HG03378 (cell line): Measurements from ENCODE around the gene IQCE.

ENCODE experiments used
- ATAC-seq: cut with Tn5 transposase; IDR thresholded peaks from one replicate; pipeline ENCODE4 v1.9.1; 2021; ENCODE audit warnings: mild to moderate bottlenecking, moderate library complexity; ENCODE audit not compliant: unreplicated experiment

IQCE gene

DNA sequence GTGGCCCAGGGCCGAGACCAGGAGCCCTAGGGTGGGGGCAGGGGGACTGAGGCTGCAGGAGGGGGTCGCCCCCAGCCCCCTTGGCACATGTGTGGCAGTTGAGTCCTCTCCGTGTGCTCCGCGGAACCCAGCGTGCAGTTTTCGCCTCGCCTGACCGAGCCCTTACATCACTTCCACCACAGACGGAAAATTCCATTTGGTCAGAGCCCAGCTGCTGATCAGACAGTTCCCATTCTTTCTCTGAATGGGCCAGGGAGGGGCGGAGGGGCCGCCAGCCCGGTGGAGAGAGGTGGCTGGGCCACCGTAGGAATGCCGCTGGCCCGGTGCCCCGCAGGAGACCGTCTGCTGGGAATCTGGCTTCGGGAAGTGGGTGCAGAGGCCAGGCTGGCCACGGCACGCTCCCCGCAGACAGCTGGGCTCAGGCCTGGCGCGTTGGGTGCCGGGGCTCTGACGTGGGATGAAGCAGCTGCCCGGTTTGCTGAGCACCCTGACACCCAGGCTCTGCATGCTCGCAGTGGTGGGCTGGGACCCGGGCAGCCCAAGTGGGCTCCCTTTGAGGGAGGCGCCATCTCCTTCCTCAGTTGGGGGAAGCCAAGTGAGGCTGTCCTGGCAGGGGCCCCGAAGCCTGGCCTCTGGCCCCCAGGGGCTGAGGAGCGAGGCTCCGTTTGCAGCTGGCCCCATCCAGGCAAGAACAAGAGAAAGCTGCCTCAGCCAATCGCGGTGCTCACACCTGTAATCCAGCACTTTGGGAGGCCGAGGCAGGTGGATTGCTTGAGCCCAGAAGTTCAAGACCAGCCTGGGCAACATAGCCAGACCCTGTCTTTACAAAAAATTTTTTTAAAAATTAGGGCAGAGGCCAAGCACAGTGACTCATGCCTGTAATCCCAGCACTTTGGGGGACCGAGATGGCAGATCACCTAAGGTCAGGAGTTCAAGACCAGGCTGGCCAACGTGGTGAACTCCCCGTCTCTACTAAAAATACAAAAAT is 82.9 kb downstream of the IQCE start:
- ATAC-seq: no peak

DNA sequence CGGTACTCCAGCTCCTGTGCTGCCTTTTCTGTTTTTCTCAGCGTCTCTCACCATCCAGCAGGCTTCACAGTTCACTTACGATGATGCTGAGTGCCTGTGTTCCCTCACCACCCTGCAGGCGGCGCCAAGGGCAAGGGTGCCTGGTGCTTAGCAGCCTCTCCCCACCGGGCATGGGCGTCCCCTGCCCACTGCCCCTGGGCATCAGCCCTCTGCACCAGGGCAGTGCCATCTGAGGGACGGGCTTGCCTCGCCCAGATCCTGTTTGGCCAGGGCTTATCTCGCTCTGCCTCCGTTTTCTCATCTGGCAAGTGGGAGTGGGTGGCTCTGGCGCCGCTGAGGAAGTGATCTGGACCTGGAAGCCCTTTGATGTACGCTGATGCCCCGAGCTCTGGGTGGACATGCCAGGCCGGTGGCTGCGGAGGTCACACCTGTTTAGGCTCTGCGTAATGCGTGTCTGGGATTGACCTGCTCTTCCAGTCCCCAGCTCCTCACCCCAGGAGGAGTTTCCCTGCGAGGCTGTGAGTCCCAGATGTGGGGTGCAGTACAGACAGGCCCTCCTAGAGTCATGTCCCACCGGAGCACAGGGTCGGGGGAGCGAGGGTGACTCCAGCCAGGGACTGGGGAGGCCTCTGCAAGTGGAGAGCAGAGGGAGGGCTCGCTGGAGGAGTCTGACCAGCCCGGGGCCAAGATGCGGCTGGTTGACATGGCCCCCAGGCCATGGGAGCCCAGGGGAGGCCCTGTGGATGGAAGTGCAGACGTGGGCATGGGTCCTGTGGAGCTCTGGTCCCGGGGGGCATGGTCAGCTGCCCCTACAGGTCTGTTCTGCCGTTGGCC is 84.8 kb downstream of the IQCE start:
- no peak for ATAC-seq

DNA sequence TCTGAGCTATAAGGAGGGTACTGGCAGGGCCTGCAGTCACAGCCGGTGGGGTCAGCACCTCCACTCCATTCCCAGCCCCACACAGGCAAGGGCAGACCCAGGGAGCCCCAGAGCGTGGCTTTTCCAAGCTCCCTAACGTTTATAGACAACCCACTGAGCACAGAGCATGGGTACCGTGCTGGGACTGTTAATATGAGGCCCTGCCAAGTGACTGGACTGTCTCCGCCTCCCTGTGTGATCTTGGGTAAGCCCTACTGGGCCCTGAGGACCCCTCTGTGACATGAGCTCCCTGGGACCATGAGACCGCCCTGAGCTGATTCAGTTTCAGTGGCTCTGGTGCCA is 85.4 kb downstream of the IQCE start:
- ATAC-seq: no peak

DNA sequence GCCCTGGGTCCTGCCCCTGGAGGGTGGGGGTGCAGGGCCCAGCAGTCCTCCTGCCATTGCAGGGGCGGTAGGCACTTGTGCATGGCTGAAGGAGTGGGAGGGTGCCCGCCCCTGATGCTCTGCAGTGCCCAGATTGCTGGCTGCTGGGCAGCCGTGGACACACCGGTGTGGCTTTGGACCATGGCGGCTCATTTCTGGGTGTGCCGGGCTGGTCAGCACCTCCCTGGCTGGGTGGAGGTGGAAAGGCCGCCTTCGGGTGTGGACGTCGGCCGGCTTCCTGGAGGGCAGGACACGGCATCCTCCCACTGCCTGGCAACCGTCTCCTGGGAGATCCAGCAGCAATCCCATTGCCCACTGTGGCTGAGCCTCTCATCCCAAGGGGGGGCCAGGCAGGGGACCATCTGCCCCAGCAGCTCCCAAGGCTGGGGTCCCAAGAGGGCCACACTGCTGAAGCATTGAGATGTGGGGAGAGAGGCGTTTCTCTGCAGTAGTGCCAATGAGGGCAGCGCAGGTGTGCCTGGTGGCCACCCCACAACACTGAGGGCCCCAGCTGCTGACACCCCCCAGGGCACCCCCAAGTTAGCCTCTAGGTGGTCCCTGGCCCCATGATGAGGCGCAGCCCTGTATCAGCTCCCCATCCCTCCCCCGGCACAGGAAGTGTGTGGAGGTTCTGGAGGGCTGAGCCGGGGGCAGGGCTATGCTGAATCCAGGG is 85.9 kb downstream of the IQCE start:
- peak; percentile 17 for ATAC-seq

DNA sequence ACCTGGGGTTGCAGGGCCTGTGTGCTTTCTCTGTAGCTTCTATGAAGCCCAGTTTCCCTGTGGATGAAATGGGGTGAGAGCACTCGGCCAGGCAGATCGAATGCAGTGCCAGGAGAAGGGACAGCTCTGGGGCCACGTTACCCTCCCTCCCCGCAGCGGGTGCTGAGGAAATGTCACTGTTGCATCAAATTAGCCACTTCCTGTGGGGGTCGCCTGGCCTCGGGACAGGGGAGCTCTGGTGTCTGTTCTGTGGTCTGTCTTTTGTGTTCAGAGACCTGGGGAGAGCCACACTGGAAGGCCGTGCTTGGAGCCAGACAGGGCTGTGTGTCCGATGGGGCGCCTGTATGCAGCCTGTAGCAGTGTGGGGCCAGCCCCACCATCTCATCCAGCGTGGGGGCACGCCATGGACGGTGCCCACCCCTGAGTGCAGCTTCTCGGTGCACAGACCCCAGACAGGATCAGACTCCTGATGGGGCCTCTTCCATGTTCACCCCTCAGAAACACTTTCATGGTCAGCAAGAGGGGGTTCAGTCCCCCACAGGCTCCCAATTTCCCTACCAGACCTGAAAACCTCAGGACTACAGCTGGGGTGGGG is 86.6 kb downstream of the IQCE start:
- ATAC-seq: peak; percentile 47

DNA sequence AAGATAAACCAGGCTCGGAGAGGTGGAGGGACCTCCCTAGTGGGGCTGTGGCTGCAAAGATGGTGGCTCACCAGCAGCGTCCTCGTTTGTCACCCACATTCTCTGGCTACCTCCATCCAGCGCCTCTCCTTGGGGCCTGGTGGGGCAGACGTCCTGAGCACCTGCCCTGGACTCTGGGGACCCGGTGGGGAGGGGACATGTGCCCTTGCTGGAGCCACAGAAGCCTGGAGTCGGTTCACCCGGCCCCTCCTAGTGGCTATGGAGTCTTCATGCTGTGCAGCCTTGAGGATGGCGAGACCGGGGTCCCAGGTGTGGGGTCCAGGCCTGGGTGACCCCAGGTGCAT is 87.5 kb downstream of the IQCE start:
- ATAC-seq: no peak

DNA sequence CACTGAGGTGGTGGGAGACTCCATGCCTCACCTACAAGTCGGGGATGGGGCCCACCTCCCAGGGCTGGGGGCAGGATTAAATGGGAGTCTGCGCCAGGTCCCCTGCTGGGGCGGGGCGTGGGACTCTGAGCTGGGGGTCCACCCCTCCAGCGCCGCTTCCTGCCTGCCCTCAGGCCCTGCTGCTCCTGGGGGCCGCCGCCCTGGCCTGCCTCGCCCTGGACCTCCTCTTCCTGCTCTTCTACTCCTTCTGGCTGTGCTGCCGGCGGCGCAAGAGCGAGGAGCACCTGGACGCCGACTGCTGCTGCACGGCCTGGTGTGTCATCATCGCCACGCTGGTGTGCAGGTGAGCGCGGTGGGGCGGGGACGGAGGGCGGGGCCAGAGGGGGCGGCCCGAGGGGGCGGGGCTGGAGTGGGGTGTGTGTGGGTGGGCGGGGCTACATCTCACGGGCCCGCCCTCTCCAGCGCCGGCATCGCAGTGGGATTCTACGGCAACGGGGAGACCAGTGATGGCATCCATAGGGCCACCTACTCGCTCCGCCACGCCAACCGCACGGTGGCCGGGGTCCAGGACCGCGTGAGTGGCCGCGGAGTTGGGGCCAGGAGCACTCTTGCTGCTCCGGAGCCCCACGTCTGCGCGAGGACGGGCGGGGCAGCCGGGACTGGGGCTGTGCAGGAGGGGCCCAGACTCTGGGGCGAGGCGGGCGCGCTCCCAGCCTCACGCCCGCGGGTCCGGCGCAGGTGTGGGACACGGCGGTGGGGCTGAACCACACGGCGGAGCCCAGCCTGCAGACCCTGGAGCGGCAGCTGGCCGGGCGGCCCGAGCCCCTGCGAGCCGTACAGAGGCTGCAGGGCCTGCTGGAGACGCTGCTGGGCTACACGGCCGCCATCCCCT is 88.1 kb downstream of the IQCE start:
- ATAC-seq: no peak

DNA sequence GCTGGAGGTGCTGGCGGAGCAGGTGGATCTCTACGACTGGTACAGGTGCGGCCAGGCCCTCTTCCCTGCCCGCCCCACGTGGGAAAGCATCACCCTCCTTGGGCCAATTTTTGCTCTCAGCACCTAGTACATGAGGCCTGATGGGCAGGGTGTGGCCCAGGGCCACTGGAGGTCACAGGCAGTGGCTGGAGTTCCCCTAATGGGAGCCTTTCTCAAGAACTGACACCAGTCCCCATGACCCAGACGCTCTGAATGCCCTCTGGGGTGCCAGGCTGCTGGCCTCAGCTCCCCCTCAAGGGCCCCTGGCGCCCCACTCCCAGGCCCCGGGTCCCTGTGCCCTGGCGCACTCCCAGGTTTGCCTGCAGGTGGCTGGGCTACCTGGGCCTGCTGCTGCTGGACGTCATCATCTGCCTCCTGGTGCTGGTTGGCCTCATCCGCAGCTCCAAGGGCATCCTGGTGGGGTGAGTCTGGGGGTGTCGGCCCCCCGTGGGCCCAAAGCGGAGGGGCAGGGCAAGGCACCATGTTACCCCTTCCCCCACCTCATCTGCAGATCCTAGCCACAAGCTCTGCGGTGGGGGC is 88.9 kb downstream of the IQCE start:
- ATAC-seq: no peak

DNA sequence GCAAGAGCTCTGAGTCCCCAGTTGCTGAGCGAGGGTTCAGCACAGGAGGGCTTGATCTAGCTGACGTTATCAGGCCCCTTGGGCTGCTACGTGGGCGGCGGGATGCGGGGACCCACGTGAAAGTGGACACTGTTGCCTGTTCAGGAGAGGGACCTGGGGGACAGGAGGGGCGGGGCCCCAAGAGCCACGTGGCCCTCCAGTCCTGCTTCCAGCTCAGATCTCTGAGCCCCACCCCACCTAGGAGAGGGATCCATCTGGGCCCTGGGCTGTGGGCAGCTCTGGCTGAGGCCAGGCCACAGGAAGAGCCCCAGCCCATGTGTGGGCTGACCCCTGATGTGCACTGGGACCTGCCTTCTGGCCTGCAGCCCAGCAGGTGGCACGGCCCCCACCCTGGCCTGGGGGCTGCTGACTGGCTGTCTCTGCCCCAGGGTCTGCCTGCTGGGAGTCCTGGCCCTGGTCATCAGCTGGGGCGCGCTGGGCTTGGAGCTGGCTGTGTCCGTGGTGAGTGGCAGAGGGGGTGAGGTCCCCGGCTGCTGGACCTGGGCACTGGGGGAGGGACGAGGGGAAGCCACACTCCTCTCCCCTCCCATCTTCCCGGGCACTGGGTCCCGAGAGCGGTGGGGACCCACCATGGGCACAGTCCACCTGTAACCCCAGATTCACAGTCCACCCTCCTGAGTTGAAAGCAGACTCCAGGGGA is 90.5 kb downstream of the IQCE start:
- ATAC-seq: no peak

DNA sequence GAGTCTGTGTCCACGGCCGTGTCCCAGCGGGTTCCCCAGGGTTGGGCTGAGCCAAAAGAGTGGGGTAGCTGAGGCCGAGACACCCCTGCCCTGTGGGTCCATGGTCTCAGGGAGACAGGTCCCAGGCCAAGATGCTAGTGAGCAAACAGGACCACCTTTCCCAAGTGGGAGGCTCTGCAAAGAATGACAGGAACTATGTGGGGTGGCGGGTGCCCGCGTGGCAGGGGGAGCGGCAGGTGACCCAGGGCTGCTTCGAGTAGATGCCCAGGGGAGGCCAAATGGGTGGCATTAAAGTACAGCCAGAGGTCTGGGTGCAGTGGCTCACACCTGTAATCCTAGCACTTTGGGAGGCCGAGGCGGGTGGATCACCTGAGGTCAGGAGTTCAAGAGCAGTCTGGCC is 91.2 kb downstream of the IQCE start:
- ATAC-seq: no peak

DNA sequence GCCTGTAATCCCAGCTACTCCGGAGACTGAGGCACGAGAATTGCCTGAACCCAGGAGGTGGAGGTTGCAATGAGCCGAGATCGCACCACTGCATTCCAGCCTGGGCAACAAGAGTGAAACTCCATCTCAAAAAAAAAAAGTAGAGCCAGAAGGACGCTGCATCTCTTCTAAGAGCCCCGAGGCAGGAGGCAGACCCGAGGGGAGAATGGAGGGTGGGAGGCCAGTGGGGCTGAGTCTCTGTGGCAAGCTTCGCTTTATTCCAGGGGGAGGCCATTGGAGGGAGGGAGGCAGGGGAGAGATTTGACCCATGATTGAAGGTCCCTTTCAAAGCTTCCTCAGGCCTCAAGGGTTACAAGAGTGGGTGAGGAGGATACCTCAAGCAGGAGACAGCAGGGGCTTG is 91.7 kb downstream of the IQCE start:
- no peak for ATAC-seq

DNA sequence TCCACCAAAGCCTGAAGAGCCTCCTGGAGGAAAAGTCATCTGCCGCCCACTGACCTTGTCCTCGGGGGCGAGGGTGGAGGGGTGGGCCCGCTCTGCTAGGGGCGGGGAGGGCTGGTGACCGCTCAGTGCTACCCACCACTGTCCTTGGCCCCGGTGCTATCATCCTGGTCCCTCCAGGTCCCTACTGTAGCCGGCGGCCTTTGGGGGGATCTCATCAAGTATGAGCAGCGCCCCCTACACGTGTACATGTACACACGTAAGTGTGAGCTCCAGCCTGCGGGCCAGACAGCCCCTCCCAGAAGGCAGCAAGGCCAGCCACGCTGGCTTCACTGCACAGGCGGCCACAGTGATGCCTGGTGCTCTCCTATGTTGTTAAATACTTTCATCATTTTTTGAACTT is 92.6 kb downstream of the IQCE start:
- ATAC-seq: no peak

DNA sequence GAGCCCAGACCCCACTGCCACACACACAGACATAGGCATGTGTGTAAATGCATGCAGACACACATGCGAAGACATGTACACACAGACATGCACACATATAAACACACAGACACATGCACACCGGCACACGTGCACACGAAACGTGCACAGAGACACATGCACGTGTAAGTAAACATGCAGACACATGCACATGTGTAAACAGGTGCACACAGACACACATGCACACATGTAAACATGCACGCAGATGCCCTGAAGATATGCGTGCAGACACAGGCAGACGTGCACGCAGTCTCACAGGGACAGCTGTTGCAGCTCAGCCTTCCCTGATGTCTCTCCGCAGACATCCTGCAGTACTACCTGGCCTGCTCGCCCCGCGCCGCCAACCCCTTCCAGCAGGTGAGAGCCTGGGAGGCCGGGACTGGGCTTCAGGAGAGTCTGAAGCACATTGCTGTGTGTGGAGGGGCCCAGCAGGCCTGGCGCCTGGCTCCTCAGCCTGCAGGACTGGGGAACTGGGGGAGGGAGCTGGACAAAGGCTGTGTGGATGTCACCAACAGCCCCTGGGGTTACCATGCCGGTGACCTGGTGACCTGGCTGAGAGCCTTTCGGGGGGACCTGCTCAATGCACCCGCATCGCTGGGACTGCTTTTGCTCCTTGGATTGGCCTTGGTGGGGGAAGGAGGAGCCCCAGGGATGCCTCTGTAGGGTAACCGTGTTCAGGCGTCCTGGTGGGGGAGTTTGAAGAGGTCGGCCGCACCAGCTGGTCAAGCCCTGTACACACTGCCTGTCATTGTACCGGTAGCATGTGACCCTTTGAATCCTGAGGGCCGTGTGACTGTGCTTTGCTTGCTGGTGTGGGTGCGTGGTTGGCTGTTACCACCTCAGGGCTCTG is 93.3 kb downstream of the IQCE start:
- no peak for ATAC-seq

DNA sequence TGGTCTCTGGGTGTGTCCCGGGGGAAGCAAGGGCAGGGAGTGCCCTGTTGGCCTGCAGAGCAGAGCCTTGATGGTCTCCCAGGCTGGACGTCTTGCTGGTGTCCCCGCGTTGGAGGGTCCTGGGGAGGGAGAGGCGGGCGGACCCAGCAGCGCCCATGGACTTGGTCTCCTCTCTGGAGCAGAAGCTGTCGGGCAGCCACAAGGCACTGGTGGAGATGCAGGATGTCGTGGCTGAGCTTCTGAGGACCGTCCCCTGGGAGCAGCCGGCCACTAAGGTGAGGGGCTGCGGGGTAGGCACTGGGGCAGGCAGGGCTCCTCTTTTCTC is 93.9 kb downstream of the IQCE start:
- ATAC-seq: no peak

DNA sequence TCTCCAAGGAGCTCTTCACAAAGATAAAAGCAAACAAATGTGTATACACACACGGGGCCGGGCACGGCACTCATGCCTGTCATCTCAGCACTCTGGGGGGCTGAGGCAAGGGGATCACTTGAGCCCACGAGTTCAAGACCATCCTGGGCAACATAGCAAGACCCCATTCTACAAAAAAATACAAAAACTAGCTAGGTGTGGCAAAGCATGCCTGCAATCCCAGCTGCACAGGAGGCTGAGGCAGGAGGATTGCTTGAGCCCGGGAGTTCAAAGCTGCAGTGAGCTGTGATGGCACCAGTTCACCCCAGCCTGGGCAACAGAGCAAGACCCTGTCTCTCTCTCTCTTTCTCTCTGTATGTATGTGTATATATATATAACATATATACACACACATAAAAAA is 95.3 kb downstream of the IQCE start:
- ATAC-seq: no peak

DNA sequence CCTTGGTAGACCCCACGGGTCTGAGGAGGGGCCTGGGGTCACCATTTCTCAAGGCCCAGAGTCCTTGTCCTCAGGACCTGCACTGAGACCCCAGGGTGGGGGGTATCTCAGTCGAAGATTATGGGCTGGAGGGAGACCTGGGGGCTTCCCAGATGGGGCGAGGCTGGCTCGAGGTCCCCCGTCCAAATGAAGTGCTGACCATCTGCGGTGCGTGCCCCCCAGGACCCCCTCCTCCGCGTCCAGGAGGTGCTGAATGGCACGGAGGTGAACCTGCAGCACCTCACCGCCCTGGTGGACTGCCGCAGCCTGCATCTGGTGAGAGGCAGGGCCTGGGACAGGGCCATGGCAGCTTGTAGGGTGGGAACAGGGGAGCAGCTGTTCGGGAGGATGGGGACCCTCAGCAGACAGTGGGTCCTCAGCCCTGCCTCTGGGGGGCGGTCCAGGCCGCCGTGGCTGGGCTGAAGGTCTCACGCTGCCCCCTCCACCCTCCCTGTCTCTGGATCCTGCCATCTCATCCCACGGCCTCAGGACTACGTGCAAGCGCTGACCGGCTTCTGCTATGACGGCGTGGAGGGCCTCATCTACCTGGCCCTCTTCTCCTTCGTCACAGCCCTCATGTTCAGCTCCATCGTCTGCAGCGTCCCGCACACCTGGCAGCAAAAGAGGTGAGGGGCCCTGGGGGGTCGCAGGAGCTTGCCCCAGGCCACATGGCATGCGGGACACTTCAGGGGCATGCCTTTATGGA is 97.3 kb downstream of the IQCE start:
- no peak for ATAC-seq

DNA sequence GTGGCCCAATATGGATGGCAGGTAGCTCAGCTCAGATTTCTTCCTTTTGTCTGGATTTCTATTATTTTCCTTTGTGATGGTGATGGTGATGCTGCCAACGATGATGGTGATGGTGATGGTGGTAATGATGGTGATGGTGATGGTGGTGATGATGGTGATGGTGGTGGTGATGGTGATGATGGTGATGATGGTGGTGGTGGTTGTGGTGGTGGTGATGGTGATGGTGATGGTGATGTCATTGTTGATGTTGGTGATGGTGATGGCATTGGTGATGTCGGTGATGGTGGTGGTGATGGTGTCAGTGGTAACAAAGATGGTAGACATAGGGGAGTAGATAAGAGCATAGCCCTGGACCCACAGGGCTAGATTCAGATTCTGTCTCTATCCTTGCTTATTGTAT is 98.4 kb downstream of the IQCE start:
- ATAC-seq: no peak
